ENCODE data around the gene TMPRSS13.
A peak's percentile ranks its signal among the peaks of the same experiment; 100 is the strongest.

TMPRSS13 gene

DNA sequence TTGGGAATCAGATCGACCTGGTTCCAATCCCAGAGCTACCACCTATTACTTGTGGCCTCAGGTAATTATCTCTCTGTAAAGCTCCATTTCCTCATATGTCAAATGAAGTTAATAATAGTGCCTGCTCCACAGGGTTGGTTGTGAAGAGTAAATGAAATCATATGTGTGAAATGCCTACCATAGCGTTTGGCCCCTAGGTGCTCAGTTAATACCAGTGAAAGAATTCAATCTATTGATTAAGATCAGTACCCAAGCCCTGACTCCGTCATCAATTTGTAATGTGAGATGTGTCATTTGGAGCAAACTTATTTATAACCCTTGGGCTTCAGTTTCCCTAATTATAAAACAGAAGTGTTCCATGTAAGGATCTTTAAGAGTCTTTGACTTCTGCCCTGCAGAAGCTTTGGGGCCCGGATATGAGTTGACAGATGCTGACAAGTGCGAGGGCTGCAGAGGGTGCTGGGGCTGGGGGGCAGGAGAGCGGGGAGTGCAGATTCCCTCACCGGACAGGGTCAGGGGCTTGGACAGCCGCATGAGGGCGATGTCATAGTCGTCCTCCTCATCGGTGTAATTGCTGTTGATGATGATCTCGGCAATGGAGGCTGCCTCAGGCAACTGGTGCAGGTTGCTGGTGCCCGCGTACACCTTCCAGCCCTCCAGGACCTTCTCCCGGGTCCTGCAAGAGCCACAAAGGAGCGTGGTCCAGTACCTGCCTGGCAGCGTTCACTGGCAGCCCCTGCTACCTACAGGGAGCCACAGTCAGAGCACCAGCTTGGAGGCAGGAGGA, 20.9 kb downstream of the TMPRSS13 start (continued):
- TF ChIP-seq, protein P1, sequence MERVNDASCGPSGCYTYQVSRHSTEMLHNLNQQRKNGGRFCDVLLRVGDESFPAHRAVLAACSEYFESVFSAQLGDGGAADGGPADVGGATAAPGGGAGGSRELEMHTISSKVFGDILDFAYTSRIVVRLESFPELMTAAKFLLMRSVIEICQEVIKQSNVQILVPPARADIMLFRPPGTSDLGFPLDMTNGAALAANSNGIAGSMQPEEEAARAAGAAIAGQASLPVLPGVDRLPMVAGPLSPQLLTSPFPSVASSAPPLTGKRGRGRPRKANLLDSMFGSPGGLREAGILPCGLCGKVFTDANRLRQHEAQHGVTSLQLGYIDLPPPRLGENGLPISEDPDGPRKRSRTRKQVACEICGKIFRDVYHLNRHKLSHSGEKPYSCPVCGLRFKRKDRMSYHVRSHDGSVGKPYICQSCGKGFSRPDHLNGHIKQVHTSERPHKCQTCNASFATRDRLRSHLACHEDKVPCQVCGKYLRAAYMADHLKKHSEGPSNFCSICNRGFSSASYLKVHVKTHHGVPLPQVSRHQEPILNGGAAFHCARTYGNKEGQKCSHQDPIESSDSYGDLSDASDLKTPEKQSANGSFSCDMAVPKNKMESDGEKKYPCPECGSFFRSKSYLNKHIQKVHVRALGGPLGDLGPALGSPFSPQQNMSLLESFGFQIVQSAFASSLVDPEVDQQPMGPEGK (CRISPR knock-in tag; IDR thresholded peaks at IDR 0.05; ENCODE audit: borderline replicate concordance): no peak

DNA sequence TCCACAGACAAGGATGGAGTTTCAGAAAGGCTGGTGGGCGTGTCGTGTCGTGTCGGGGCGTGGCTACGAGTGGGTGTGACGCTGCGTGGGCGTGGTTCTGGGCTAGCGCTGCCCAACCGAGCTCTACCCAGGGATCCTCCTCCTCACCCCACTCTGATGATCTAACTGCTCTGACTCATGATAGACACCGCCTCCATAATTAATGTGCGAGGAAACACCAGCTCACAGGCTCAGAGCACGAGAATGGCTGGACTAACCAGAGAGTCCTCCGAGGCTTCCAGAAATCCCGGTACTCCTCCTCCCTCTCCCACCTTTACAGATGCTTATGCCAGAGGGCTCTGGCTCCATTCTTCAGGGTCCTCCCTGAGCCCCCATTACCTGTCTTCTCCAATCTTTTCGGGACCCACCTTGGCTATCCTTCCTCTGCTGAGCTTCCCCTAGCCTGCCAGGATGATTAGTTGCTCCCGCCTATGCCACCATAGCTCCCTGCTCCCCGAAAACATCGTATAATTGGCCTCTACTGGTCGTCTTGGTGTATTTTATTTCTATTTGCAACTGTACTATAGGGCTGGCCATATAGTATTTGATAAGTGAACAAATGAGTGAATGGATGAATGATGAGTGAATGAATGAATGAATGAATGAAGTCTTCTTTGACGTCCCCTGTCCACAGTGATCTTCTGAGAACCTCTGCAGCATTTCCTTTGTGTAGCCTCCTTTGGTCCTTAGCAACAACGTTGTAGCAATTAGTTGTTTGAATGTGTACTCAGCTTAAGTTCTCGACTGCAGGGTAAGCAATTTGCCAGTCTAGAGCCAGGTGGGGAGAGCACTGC, 21.7 kb downstream of the TMPRSS13 start:
- ATAC-seq: peak; percentile 89
- TF ChIP-seq BACH2 (CRISPR knock-in tag; IDR thresholded peaks at IDR 0.05; ENCODE audit: borderline replicate concordance): no peak
- TF ChIP-seq SNAI2 (CRISPR knock-in tag; IDR thresholded peaks at IDR 0.05): no peak
- TF ChIP-seq ARNTL (CRISPR knock-in tag; IDR thresholded peaks at IDR 0.05; ENCODE audit: borderline replicate concordance, low read depth): no peak
- TF ChIP-seq ZNF70 (CRISPR knock-in tag; IDR thresholded peaks at IDR 0.05): no peak
- TF ChIP-seq ZFP30 (CRISPR knock-in tag; IDR thresholded peaks at IDR 0.05): no peak
- TF ChIP-seq, protein P2, sequence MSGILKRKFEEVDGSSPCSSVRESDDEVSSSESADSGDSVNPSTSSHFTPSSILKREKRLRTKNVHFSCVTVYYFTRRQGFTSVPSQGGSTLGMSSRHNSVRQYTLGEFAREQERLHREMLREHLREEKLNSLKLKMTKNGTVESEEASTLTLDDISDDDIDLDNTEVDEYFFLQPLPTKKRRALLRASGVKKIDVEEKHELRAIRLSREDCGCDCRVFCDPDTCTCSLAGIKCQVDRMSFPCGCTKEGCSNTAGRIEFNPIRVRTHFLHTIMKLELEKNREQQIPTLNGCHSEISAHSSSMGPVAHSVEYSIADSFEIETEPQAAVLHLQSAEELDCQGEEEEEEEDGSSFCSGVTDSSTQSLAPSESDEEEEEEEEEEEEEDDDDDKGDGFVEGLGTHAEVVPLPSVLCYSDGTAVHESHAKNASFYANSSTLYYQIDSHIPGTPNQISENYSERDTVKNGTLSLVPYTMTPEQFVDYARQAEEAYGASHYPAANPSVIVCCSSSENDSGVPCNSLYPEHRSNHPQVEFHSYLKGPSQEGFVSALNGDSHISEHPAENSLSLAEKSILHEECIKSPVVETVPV (CRISPR knock-in tag; IDR thresholded peaks at IDR 0.05): no peak
- TF ChIP-seq ZFP3 (CRISPR knock-in tag; IDR thresholded peaks at IDR 0.05): no peak
- TF ChIP-seq PPARA (CRISPR knock-in tag; IDR thresholded peaks at IDR 0.05; ENCODE audit: borderline replicate concordance): no peak
- TF ChIP-seq ISL1 (CRISPR knock-in tag; IDR thresholded peaks at IDR 0.05): no peak
- no peak for TF ChIP-seq CSDC2 (CRISPR knock-in tag; IDR thresholded peaks at IDR 0.05)
- TF ChIP-seq TCF4 (CRISPR knock-in tag; IDR thresholded peaks at IDR 0.05; ENCODE audit: borderline replicate concordance): no peak
- TF ChIP-seq RARB (CRISPR knock-in tag; IDR thresholded peaks at IDR 0.05): no peak

DNA sequence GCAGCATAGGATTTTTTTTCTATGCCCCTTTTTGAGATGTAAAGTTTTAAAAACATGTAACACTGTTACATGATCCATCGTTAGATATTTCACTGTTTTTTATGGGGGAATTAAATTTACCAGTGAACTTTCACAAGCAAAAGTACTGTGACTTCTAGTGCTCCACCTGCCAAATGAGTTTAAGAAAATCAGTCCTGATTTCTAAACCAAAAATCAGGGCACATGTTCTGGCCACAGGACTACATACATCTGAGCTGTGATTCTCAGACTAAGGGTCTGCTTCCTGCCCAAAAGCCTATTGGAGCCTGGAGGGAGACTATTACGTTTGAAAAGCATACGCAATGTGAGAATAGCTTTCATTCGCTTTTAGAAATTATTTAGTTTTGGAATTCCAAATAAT, 22.5 kb downstream of the TMPRSS13 start:
- TF ChIP-seq CSDC2 (CRISPR knock-in tag; IDR thresholded peaks at IDR 0.05): no peak
- TF ChIP-seq RARB (CRISPR knock-in tag; IDR thresholded peaks at IDR 0.05): no peak
- TF ChIP-seq, protein P3, sequence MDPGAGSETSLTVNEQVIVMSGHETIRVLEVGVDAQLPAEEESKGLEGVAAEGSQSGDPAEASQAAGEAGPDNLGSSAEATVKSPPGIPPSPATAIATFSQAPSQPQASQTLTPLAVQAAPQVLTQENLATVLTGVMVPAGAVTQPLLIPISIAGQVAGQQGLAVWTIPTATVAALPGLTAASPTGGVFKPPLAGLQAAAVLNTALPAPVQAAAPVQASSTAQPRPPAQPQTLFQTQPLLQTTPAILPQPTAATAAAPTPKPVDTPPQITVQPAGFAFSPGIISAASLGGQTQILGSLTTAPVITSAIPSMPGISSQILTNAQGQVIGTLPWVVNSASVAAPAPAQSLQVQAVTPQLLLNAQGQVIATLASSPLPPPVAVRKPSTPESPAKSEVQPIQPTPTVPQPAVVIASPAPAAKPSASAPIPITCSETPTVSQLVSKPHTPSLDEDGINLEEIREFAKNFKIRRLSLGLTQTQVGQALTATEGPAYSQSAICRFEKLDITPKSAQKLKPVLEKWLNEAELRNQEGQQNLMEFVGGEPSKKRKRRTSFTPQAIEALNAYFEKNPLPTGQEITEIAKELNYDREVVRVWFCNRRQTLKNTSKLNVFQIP (CRISPR knock-in tag; IDR thresholded peaks at IDR 0.05; ENCODE audit: borderline replicate concordance, low read depth): no peak
- no peak for TF ChIP-seq GLIS3 (CRISPR knock-in tag; IDR thresholded peaks at IDR 0.05)
- TF ChIP-seq, protein P4, sequence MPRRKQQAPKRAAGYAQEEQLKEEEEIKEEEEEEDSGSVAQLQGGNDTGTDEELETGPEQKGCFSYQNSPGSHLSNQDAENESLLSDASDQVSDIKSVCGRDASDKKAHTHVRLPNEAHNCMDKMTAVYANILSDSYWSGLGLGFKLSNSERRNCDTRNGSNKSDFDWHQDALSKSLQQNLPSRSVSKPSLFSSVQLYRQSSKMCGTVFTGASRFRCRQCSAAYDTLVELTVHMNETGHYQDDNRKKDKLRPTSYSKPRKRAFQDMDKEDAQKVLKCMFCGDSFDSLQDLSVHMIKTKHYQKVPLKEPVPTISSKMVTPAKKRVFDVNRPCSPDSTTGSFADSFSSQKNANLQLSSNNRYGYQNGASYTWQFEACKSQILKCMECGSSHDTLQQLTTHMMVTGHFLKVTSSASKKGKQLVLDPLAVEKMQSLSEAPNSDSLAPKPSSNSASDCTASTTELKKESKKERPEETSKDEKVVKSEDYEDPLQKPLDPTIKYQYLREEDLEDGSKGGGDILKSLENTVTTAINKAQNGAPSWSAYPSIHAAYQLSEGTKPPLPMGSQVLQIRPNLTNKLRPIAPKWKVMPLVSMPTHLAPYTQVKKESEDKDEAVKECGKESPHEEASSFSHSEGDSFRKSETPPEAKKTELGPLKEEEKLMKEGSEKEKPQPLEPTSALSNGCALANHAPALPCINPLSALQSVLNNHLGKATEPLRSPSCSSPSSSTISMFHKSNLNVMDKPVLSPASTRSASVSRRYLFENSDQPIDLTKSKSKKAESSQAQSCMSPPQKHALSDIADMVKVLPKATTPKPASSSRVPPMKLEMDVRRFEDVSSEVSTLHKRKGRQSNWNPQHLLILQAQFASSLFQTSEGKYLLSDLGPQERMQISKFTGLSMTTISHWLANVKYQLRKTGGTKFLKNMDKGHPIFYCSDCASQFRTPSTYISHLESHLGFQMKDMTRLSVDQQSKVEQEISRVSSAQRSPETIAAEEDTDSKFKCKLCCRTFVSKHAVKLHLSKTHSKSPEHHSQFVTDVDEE (CRISPR knock-in tag; IDR thresholded peaks at IDR 0.05): no peak
- TF ChIP-seq, protein P5, sequence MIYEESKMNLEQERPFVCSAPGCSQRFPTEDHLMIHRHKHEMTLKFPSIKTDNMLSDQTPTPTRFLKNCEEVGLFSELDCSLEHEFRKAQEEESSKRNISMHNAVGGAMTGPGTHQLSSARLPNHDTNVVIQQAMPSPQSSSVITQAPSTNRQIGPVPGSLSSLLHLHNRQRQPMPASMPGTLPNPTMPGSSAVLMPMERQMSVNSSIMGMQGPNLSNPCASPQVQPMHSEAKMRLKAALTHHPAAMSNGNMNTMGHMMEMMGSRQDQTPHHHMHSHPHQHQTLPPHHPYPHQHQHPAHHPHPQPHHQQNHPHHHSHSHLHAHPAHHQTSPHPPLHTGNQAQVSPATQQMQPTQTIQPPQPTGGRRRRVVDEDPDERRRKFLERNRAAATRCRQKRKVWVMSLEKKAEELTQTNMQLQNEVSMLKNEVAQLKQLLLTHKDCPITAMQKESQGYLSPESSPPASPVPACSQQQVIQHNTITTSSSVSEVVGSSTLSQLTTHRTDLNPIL (CRISPR knock-in tag; IDR thresholded peaks at IDR 0.05; ENCODE audit: low read depth): no peak
- TF ChIP-seq, protein P2 (CRISPR knock-in tag; IDR thresholded peaks at IDR 0.05): no peak
- no peak for TF ChIP-seq ZC3H10 (CRISPR knock-in tag; IDR thresholded peaks at IDR 0.05)
- TF ChIP-seq ESRRG (CRISPR knock-in tag; IDR thresholded peaks at IDR 0.05): no peak
- TF ChIP-seq ZNF70 (CRISPR knock-in tag; IDR thresholded peaks at IDR 0.05): no peak
- TF ChIP-seq ZNF565 (CRISPR knock-in tag; conservative IDR thresholded peaks at IDR 0.05; ENCODE audit: low read depth): no peak
- TF ChIP-seq ZFP3 (CRISPR knock-in tag; IDR thresholded peaks at IDR 0.05): no peak
- no peak for TF ChIP-seq ZNF8 (CRISPR knock-in tag; IDR thresholded peaks at IDR 0.05)
- TF ChIP-seq TOX (CRISPR knock-in tag; IDR thresholded peaks at IDR 0.05; ENCODE audit: borderline replicate concordance): no peak
- no peak for TF ChIP-seq PPARA (CRISPR knock-in tag; IDR thresholded peaks at IDR 0.05; ENCODE audit: borderline replicate concordance)
- TF ChIP-seq TCF4 (CRISPR knock-in tag; IDR thresholded peaks at IDR 0.05; ENCODE audit: borderline replicate concordance): no peak
- TF ChIP-seq, protein P1 (CRISPR knock-in tag; IDR thresholded peaks at IDR 0.05; ENCODE audit: borderline replicate concordance): no peak
- no peak for TF ChIP-seq OSR1 (CRISPR knock-in tag; IDR thresholded peaks at IDR 0.05)
- no peak for TF ChIP-seq SNAI2 (CRISPR knock-in tag; IDR thresholded peaks at IDR 0.05)
- ATAC-seq: no peak

Data from SK-N-SH treated with all-trans-retinoic acid at 6 μM for 48 hours (cell line).